ENCODE data around the gene SRD5A3.

Gene SRD5A3

GRCh38 chr4:55345980-55346850 is at the start of gene SRD5A3:
Gene SRD5A3 (plus strand): TSS chr4:55346242. CDS start chr4:55346337, 95 bp downstream.
- peak; percentile 84 for TF ChIP-seq CTCF (IDR thresholded peaks at IDR 0.05; ENCODE audit: extremely low read depth, missing control alignments)
- peak; percentile 94 for DNase-seq (ENCODE audit: low spot score)

- no peak for TF ChIP-seq CTCF (IDR thresholded peaks at IDR 0.05; ENCODE audit: extremely low read depth, missing control alignments)
- DNase-seq (ENCODE audit: low spot score) = no peak
These were observed 48.7 kb upstream of the SRD5A3 start for GRCh38 chr4:55297346-55297745.

GRCh38 chr4:55303760-55304165 is 42.3 kb upstream of the SRD5A3 start:
- no peak for TF ChIP-seq CTCF (IDR thresholded peaks at IDR 0.05; ENCODE audit: extremely low read depth, missing control alignments)
- no peak for DNase-seq (ENCODE audit: low spot score)

- no peak for DNase-seq (ENCODE audit: low spot score)
- TF ChIP-seq CTCF (IDR thresholded peaks at IDR 0.05; ENCODE audit: extremely low read depth, missing control alignments) = no peak
These were observed 41.7 kb upstream of the SRD5A3 start for GRCh38 chr4:55304303-55304702.

GRCh38 chr4:55308071-55308470 is 38.0 kb upstream of the SRD5A3 start:
- DNase-seq (ENCODE audit: low spot score) = no peak
- TF ChIP-seq CTCF (IDR thresholded peaks at IDR 0.05; ENCODE audit: extremely low read depth, missing control alignments) = no peak

GRCh38 chr4:55311792-55312488 is 34.1 kb upstream of the SRD5A3 start:
- no peak for DNase-seq (ENCODE audit: low spot score)
- TF ChIP-seq CTCF (IDR thresholded peaks at IDR 0.05; ENCODE audit: extremely low read depth, missing control alignments) = no peak

- TF ChIP-seq CTCF (IDR thresholded peaks at IDR 0.05; ENCODE audit: extremely low read depth, missing control alignments) = peak; percentile 36
- DNase-seq (ENCODE audit: low spot score) = peak; percentile 8
These were observed 33.4 kb upstream of the SRD5A3 start for GRCh38 chr4:55312489-55313101.
